GM21717 (cell line): Measurements from ENCODE around the gene FAM210A.
"Not testable (repeated sequence)": the region's sequence is repeated elsewhere in the genome, so short reads cannot be mapped to it uniquely, and the experiment has no call there.

Experiments used
- ATAC-seq: cut with Tn5 transposase; IDR thresholded peaks from one replicate; pipeline ENCODE4 v1.9.1; 2021; ENCODE audit warnings: mild to moderate bottlenecking, moderate library complexity; ENCODE audit not compliant: unreplicated experiment

The FAM210A gene, protein sequence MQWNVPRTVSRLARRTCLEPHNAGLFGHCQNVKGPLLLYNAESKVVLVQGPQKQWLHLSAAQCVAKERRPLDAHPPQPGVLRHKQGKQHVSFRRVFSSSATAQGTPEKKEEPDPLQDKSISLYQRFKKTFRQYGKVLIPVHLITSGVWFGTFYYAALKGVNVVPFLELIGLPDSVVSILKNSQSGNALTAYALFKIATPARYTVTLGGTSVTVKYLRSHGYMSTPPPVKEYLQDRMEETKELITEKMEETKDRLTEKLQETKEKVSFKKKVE

DNA sequence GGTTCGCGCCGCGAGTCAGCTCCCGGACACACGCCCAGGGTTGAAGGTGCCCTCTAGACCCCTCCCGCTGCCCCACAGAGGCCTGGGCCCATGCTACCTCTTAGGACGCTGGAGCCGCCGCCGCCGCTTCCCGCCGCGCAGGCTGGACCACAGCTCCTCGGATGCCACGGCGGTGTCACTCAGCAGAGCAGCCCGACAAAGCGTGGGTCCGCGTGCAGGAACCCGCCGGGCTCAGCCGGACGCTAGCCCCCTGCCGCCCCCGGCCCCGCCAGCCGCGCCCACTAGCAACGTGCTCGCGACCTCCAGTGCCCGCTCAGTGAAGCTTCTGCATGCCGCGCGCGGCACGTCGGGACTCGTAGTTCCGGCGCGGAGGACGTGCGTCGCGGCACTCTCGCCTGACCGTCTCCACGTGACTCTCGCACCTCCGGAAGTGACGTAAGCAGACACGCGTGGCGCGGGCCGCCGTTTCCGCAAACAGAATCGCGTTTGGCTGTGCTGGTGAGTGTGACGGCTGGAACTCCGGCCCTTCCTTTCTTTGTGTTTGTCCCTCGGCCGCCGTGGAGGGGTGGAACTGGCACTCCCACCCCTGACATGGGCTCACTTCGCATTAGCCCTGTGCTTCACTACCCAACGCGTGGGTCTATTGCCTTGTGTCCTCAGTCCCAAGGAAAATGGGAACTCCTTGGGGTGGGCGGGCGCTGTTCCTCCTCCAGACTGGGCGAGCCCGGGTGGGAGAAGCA is at the start of gene FAM210A, which contains the start of gene RNMT:
FAM210A (minus strand) TSS at position 327 of the 740 bp plus-strand sequence. CDS start 44,481 bp downstream, outside the sequence.
RNMT (plus strand) TSS at position 442 of the 740 bp plus-strand sequence. CDS start 4,845 bp downstream, outside the sequence.
- peak; percentile 89 for ATAC-seq

DNA sequence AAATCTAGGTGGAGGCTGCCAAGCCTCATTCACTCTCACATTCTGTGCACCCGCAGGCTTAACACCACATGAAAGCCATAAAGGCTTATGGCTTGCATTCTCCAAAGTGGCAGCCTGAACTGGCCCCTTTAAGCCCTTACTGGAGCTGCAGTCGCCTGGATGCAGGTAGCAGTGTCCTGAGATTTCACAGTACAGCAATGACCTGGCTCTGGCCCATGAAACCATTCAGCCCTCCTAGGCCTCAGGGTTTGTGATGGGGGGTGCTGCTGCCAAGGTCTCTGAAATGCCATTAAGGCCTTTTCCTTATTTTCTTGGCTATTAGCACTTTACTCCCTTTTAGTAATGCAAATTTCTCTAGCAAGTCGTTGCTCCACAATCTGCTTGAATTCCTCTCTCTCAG is 48.7 kb upstream of the FAM210A start:
- no peak for ATAC-seq

DNA sequence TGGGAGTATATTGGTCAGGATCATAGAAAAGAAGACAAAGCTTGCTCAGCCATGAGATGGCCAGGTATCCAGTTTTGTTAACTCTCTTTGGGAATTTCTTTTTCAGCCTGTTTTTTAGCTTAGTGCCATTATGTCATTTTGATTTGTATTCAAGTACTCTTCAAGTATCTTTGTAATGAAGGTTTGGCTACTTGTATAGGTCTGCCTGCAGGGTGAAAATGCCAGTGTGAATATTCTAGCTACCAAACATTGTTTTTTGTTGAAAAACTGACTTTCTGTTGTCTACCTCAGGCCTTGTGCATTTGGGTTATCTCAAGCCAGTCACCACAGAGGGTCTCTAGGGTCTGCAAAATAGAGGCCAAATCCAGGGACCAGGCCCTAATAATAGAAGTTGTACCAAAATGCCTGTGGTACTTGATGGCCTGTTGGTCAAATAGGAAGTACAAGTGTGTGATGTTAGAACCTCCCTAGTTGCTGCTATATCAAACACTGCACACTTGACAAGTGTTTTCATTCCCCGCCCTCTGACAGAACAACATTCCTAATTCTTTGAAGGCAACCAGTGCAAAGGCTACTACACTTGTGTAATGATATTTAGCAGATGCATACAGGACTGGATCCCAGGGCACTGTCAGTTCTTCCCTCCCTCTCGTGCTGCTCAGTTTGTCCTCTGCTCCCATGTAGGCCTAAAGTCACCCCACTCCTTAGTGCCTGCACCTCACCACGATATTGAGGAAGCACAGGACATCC is 36.5 kb upstream of the FAM210A start:
- no peak for ATAC-seq

DNA sequence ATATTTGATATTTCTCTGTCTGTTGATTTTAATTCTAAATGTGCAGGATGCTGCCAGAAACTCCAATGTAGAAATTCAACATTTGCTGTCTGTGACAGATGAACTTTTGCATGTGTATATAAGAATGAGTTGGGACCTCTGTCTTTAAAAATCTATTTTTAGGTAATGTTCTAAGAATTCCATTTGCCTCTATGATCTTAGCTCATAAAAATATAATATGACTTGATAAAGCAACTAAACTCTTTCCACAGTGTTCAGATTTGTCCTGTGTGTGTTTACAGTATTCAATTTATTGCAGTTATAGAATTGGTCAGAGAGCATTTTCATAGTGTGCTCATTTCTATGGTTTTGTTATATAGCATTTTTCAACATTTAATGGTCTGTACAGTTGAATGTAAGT is 33.7 kb upstream of the FAM210A start:
- ATAC-seq = no peak

DNA sequence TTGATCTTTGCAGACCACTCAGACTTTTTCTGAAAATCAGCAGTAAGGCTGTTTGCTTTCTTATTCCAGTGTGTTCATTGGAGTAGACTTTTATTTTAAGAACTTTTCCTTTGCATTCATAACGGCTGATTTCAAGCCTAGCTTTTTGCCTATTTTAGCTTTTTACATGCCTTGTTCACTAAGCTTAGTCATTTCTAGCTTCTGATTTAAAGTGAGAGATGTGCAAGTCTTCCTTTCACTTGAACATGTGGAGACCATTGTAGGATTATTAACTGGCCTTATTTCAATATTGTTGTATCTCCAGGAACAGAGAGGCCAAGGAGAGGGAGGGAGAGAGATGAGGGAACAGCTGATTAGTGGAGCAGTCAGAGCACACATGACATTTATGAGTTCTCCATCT is 32.3 kb upstream of the FAM210A start:
- ATAC-seq = no peak

DNA sequence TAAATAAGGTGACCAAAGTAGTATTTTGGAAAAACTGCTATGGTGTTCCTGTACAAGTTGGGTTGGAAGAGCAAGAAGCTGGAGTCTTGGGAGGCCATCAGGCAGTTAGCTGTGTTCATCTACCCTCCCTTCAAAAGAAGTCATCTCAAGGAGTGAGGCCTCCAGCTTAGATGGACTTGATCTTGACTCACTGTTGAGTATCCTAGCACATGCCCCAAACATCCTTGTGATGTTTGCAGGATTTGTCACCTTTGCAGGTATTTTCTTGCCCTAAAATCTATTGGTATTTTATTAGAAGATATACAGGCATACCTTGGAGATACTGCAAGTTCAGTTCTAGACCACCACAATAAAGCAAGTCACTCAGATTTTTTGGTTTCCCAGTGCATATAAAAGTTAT is 30.3 kb upstream of the FAM210A start:
- no peak for ATAC-seq

DNA sequence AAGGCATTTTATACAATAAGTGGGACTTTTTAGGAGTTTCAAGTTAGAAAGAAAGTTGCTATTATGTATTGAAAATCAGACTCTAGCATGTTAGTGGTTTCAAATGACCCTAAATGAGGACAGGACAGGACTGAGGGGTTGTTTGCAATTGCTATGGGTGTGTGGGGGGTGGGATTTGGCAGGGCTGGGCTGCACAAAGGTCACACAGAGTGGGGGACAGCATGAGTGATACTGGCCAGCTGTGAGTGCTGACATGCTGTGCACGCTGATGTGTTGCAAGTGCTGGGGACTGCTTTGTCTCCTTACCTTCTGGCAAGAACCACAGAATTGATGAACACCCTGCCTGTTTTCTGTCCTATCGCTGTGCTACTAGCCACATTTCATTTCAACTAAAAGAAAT is 29.9 kb upstream of the FAM210A start:
- no peak for ATAC-seq

DNA sequence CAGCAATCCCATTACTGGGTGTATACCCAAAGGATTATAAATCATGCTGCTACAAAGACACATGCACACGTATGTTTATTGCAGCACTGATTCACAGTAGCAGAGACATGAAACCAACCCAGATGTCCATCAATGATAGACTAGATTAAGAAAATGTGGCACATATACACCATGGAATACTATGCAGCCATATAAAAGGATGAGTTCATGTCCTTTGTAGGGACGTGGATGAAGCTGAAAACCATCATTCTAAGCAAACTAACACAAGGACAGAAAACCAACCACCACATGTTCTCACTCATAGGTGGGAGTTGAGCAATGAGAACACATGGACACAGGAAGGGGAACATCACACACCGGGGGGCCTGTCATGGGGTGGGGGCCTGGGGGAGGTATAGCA is 25.2 kb upstream of the FAM210A start:
- not testable (repeated sequence) for ATAC-seq

DNA sequence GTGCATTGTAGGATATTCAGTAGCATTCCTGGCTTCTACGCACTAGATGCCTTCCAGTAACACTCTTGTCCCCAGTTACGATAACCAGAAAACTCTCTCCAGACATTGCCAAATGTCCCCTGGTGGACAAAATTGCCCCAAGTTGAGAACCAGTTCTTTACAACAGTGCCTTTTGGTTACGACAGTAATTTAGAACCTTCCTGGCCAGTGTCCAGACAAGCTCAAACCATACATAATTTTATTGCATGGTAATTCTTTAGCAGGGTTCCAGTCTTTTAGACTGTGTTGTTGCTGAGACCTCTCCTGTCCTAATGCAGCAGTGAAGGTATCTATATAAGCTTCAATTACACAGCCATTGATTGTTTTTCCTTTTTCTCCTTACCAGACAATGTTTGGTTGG is 20.3 kb upstream of the FAM210A start:
- ATAC-seq = no peak

DNA sequence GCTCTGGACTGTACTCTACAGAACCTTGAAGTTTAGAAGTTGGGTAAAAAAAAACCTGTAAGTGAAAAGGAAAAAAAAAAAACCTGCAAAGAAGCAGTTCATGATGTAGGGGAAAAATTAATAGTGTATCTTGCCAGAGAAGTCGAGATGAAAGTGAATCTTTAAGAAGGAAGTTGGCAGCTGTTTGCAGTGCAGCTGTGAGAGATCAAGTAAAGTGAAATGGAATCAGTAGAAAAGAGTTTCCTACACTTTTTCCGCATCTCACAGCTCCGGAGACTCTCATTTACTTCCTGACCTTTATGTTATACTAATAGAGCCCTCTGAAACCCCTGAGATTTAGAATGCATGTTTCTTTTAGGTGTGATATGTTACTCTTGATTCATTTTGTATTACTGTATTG is 19.3 kb upstream of the FAM210A start:
- no peak for ATAC-seq

DNA sequence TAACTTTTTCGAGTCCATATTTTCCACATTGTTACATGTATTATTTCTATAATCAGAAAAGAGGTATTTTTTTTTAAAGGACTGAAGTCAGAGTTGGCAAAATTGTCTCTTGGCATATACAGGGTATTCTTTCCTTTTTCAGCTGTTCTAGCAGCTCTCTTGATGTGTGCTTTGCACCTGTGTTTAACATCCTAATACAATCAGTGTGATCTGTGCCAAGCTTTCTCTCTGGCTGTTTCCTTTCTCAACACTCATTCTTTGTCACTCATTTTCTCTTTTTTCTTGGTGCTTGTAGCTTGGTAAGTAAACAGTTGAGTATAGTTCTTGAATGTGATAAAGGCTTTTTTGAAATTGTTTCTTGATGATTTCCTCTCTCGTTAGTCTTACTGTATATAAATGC is 9.3 kb upstream of the FAM210A start:
- no peak for ATAC-seq

DNA sequence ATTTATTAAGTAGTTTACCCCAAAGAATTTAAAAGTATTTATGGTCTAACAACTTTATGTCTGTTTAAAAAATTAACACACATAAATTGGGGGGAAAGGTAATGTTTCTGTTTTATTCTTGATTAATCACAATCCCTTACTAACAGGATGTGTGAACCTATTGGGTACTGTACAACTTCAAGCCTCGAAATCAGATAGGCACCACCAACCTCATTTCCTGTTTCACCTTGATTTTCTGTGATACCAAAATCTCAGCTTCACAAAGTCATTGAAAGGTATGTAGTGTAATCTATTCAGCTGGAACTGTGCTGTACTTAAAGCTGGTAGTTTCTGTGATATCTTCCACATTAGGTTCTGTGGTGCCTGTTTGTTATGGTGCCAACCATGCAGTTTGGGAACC is 4.1 kb upstream of the FAM210A start:
- no peak for ATAC-seq

DNA sequence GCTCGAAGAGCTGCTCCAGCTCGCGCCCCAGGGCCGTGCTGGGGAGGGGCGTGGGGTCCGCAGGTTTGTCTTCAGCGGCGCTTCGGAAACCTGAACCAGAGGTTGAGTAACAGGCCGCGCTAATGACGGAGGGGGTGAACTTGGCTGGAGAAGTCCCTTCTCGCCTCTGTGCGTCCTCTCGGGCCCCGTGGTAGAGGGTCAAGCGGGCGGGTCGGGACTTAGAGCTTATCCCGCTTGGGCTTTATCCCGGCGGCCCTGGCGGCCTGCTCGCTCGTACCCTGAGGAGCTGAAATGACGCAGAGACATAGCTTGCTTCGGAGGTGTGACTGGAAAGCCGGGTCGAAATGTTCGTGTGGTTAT is 594 bp upstream of the FAM210A start:
- ATAC-seq = no peak

DNA sequence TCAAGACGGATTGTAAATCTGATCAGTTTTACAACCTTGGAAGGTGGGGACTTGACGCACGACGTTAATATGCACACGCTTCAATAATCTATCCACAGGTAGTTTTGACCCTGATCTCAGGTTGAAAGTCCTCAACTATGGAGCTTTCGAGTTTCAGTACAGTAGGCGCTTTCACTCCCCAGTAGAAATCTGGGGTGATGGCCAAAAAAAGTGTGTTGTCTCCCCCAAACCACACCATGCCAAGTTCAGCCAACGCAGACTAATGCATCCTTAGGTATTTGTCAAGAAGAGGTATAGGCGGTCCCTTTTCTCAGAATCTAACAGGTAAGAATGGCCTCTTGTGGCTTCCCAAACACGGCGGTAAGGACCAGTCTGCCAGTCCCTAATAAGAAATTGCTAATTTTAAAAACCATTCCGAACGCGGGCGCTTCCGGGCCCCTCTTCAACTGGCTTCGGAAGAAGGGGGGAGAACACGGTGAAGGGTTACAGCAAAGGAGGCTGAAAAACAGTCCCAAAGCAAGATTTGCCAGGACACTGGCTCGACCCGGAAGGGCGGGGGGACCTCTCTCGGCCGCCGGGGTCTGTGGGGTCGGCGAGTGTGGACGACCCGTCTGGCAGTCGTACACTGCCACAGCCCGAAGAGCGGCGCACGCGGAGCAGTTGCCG is 659 bp downstream of the FAM210A start:
- ATAC-seq = peak; percentile 0

DNA sequence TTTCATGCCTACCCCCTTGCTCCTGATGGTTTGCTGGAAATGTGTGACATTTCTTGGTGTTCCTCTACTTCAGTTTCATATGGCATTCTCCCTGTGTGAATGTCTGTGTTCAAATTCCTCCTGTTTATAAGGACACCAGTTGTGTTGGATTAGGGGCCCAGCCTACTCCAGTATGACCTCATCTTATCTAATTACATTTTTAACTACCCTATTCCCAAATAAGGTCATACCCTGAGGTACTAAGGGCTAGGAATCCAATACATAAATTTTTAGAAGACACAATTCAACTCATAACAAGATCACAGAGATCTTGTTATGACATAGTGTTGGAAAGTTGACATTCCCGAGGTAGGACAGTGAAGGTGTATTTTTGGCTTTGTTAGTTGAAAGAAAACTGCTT is 5.5 kb downstream of the FAM210A start:
- ATAC-seq = no peak

DNA sequence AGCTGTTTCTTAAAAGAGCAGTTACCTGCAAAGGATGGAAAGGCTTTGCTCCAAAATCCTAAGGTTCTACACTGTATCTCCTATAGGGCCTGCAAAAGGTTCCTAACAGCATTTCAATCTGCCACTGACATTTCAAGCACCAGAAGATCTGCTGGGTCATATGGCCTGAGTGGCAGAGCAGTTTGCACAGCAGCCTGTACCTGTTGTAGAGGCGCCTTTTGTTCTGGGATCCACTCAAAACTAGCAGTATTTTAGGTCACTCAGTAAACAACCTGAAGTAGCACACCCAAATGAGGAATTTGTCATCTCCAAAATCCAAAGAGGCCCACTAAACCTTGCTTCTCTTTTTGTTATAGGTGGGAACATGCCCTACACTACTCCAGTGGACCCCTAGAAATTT is 6.2 kb downstream of the FAM210A start:
- no peak for ATAC-seq

DNA sequence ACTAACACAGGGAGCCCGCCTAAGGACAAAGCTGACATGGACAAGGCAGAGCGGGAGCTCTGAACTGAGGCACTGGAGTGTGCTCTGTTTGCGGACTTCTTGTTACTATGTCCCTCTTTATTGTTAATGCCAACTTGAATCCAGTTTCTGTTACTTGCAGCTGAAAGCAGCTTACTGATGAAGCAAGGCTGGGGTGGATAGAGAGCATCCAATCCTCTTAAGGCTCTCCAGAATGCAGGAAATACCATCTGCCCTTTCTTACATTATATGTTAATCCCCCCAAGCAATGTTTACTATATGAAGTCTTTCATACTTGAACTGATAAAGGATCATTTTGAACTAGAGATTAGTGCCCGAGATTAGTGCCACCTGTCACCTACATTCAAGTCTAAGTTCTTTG is 9.4 kb downstream of the FAM210A start:
- no peak for ATAC-seq

DNA sequence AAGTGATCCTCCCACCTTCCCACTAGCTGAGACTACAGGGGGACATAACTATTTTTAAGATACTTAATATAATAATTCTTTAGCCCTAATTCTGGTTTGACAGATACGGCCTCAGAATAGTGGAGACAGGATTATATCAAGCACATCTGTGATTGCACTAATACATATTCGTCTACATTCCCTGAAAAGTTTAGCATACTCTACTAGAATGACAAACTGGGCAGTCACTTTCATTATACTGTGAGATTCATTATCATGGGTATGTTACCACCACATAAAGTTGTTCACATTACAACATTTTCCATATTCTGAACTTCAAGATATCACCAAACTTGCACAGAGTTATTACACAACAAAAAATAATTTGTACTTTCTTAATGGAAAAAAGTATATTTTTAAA is 11.0 kb downstream of the FAM210A start:
- ATAC-seq = no peak

DNA sequence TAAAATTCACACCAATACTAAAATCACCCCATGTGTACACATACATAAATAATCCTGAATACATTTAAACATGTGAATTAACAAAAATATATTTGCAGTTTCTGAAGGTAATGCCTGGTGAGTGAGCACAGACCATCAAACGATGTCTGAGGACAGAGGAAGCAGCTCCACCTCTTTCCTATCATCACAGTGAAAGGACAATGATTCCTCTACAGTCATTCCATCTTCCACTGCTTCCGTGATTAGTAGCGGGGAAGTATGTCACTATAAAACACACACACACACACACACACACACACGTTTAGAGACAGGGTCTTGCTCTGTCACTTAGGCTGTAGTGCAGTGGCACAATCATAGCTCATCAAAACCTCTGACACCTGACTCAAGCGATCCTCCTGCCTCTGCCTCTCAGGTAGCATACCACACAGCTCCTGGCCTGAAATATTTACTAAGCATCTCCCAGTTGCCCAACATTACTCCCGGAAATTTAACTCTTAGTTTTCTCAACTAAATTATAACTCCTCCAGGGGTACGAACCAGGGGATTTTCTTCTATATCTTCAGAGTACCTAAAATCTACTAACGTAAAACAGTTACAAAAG is 12.8 kb downstream of the FAM210A start:
- no peak for ATAC-seq

DNA sequence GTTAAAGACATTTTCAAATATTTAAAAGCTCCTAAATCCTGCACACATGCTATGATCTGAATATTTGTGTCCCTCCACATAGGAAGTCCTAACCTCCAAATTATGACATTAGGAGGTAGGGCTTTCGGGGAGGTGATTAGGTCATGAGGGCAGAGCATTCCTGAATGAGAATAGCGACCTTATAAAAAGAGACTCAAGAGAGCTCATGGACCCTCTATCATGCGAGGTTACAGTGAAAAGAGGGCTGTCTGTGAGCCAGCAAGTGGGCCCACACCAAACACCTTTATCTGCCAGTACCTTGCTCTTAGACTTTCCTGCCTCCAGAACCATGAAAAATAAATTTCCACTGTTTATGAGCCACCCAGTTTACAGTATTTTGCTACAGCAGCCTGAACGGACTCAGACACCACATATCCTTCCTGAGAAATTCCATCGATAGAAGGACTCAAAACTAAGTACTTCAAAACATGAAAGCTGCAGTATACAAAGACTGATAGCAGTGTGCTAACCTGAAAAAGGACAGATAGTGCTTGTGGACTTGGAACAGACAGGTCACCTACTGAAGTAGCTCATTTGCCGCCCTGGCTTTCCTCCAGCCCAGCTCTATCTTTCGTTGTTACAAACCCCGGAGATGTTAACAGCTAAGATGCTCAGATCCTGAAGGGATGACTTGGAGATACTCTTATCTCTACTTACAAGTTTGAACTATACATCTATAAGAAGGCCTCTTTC is 13.8 kb downstream of the FAM210A start:
- no peak for ATAC-seq
